Measurements from ENCODE around the gene ANKRD7. TPM values are rescaled to one million over a fixed set of nuclear protein-coding genes. Genes with fewer than 3 reads are reported as not detected.

ANKRD7 gene
- not detected in 2 replicates for total RNA-seq

GRCh38 chr7:118224521-118224920, at the start of gene ANKRD7:
ANKRD7 (plus strand) TSS chr7:118224704; CDS start chr7:118224831, 127 bp downstream.
- no peak for DNase-seq
- no peaks in the 10 kb centered on the region for H3K36me3 Mint-ChIP-seq (ENCODE audit: low read depth)
- H3K4me1 Mint-ChIP-seq = no peaks in the 10 kb centered on the region
- H3K27me3 Mint-ChIP-seq = peaks cover 8% of the 10 kb centered on the region
- H3K27ac Mint-ChIP-seq = no peak within 1 kb of the TSS
- H3K9me3 Mint-ChIP-seq = no peaks in the 10 kb centered on the region
- intact Hi-C loops (cut with micrococcal nuclease) = no loop called here
- H3K4me3 Mint-ChIP-seq = no peak within 1 kb of the TSS

- no peaks in the 10 kb centered on the region for H3K9me3 Mint-ChIP-seq
- peaks cover 7% of the 10 kb centered on the region for H3K27me3 Mint-ChIP-seq
- no peaks in the 10 kb centered on the region for H3K4me1 Mint-ChIP-seq
- no peak overlapping the region for H3K4me3 Mint-ChIP-seq
- H3K27ac Mint-ChIP-seq = no peak overlapping the region
- intact Hi-C loops (cut with micrococcal nuclease) = no loop called here
- no peaks in the 10 kb centered on the region for H3K36me3 Mint-ChIP-seq (ENCODE audit: low read depth)
- no peak for DNase-seq
Measured at GRCh38 chr7:118175740-118176139, 48.8 kb upstream of the ANKRD7 start.

- peaks cover 8% of the 10 kb centered on the region for H3K36me3 Mint-ChIP-seq (ENCODE audit: low read depth)
- H3K4me1 Mint-ChIP-seq = peaks cover 11% of the 10 kb centered on the region
- no peaks in the 10 kb centered on the region for H3K9me3 Mint-ChIP-seq
- no peak for DNase-seq
- H3K27ac Mint-ChIP-seq = no peak overlapping the region
- intact Hi-C loops (cut with micrococcal nuclease) = no loop called here
- no peak overlapping the region for H3K4me3 Mint-ChIP-seq
- peaks cover 6% of the 10 kb centered on the region for H3K27me3 Mint-ChIP-seq
Measured at GRCh38 chr7:118179191-118179590, 45.3 kb upstream of the ANKRD7 start.

- intact Hi-C loops (cut with micrococcal nuclease) = loop anchor here (5.0 kb wide), 3 partner anchors 101 to 1971 kb away; partner anchors contain the start of gene TES
- Mint-ChIP-seq H3K36me3 (ENCODE audit: low read depth) (peaks cover 22% of the 10 kb centered on the region), H3K27ac (peak overlapping the region; percentile 99), H3K27me3 (no peaks in the 10 kb centered on the region), H3K9me3 (no peaks in the 10 kb centered on the region), H3K4me3 (peak overlapping the region; percentile 99), H3K4me1 (peaks cover 32% of the 10 kb centered on the region)
- DNase-seq = no peak
Measured at GRCh38 chr7:118182593-118183427, 41.7 kb upstream of the ANKRD7 start.

GRCh38 chr7:118183428-118183785, 41.1 kb upstream of the ANKRD7 start:
- intact Hi-C loops (cut with micrococcal nuclease) = loop anchor here (5.0 kb wide), 3 partner anchors 101 to 1971 kb away; partner anchors contain the start of gene TES
- Mint-ChIP-seq H3K36me3 (ENCODE audit: low read depth) (peaks cover 28% of the 10 kb centered on the region), H3K4me3 (peak overlapping the region; percentile 99), H3K27me3 (no peaks in the 10 kb centered on the region), H3K4me1 (peaks cover 32% of the 10 kb centered on the region), H3K27ac (peak overlapping the region; percentile 99), H3K9me3 (no peaks in the 10 kb centered on the region)
- DNase-seq = peak; percentile 71

GRCh38 chr7:118183786-118184564, 40.5 kb upstream of the ANKRD7 start, which contains the start of gene LSM8:
LSM8 (plus strand) TSS chr7:118184164; CDS start chr7:118184224, 60 bp downstream.
- Mint-ChIP-seq H3K4me1 (peaks cover 32% of the 10 kb centered on the region), H3K36me3 (ENCODE audit: low read depth) (peaks cover 30% of the 10 kb centered on the region), H3K27me3 (no peaks in the 10 kb centered on the region), H3K9me3 (no peaks in the 10 kb centered on the region), H3K4me3 (peak within 1 kb of the TSS; percentile 99), H3K27ac (peak within 1 kb of the TSS; percentile 99)
- intact Hi-C loops (cut with micrococcal nuclease) = loop anchor here (2.0 to 5.0 kb wide), 4 partner anchors 102 to 1972 kb away; partner anchors contain the start of genes CAPZA2 and TES
- DNase-seq = peak; percentile 99

- Mint-ChIP-seq H3K36me3 (ENCODE audit: low read depth) (peaks cover 31% of the 10 kb centered on the region), H3K4me1 (peaks cover 32% of the 10 kb centered on the region), H3K9me3 (no peaks in the 10 kb centered on the region), H3K4me3 (peak overlapping the region; percentile 99), H3K27me3 (no peaks in the 10 kb centered on the region), H3K27ac (peak overlapping the region; percentile 99)
- intact Hi-C loops (cut with micrococcal nuclease) = loop anchor here (2.0 to 5.0 kb wide), 4 partner anchors 102 to 1972 kb away; partner anchors contain the start of genes CAPZA2 and TES
- DNase-seq = no peak
Measured at GRCh38 chr7:118184565-118184940, 40.0 kb upstream of the ANKRD7 start.

- Mint-ChIP-seq H3K27ac (peak overlapping the region; percentile 35), H3K4me3 (peak overlapping the region; percentile 99), H3K4me1 (peaks cover 32% of the 10 kb centered on the region), H3K36me3 (ENCODE audit: low read depth) (peaks cover 37% of the 10 kb centered on the region), H3K27me3 (no peaks in the 10 kb centered on the region), H3K9me3 (no peaks in the 10 kb centered on the region)
- DNase-seq = no peak
- intact Hi-C loops (cut with micrococcal nuclease) = loop anchor here (2.0 kb wide), 1 partner anchor 1323 kb away; the partner anchor contains the start of gene CAPZA2
Measured at GRCh38 chr7:118185163-118185860, 39.2 kb upstream of the ANKRD7 start.

GRCh38 chr7:118186501-118186900, 38.0 kb upstream of the ANKRD7 start:
- intact Hi-C loops (cut with micrococcal nuclease) = no loop called here
- no peaks in the 10 kb centered on the region for H3K9me3 Mint-ChIP-seq
- peaks cover 33% of the 10 kb centered on the region for H3K4me1 Mint-ChIP-seq
- peak overlapping the region; percentile 70 for H3K27ac Mint-ChIP-seq
- no peak for DNase-seq
- H3K4me3 Mint-ChIP-seq = peak overlapping the region; percentile 74
- H3K36me3 Mint-ChIP-seq (ENCODE audit: low read depth) = peaks cover 38% of the 10 kb centered on the region
- no peaks in the 10 kb centered on the region for H3K27me3 Mint-ChIP-seq

- Mint-ChIP-seq H3K27me3 (no peaks in the 10 kb centered on the region), H3K4me3 (no peak overlapping the region), H3K36me3 (ENCODE audit: low read depth) (peaks cover 21% of the 10 kb centered on the region), H3K27ac (no peak overlapping the region), H3K9me3 (no peaks in the 10 kb centered on the region), H3K4me1 (peaks cover 7% of the 10 kb centered on the region)
- intact Hi-C loops (cut with micrococcal nuclease) = no loop called here
- no peak for DNase-seq
Measured at GRCh38 chr7:118194571-118194970, 29.9 kb upstream of the ANKRD7 start.

GRCh38 chr7:118195837-118196474, 28.5 kb upstream of the ANKRD7 start:
- H3K36me3 Mint-ChIP-seq (ENCODE audit: low read depth) = peaks cover 16% of the 10 kb centered on the region
- H3K9me3 Mint-ChIP-seq = no peaks in the 10 kb centered on the region
- no peak overlapping the region for H3K27ac Mint-ChIP-seq
- no peaks in the 10 kb centered on the region for H3K27me3 Mint-ChIP-seq
- peaks cover 7% of the 10 kb centered on the region for H3K4me1 Mint-ChIP-seq
- DNase-seq = peak; percentile 85
- no peak overlapping the region for H3K4me3 Mint-ChIP-seq
- intact Hi-C loops (cut with micrococcal nuclease) = no loop called here

- Mint-ChIP-seq H3K27ac (no peak overlapping the region), H3K4me1 (no peaks in the 10 kb centered on the region), H3K36me3 (ENCODE audit: low read depth) (no peaks in the 10 kb centered on the region), H3K27me3 (peaks cover 6% of the 10 kb centered on the region), H3K9me3 (no peaks in the 10 kb centered on the region), H3K4me3 (no peak overlapping the region)
- no peak for DNase-seq
- intact Hi-C loops (cut with micrococcal nuclease) = no loop called here
Measured at GRCh38 chr7:118202061-118202460, 22.4 kb upstream of the ANKRD7 start.

Measured in activated CD4-positive, alpha-beta T cell treated with anti-CD3 and anti-CD28 coated beads, Interleukin-2, amount 10 ng/mL, durations not matched to agents 24 days and 14 days (primary cell).